ENCODE measurements around the gene STOX2.

STOX2 gene

DNA sequence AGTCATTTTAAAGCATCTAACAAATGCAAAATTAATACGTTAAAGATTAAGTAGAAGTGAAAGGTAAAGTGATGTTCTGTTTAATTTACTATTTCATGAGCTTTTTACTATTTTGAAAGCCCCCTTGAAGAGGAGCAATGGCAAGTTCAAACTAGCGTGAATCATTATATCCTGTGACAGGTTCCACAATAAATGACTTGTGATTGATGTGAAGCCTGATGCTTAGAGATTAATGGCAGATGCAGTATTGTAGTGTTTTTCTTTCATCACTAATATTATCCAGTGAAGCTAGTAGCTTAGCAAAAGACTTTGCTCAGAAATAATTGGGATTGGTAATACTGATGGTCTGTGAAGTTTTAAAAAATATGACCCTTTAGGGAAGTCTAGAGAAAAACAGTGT lies 57.3 kb downstream of the STOX2 start:
- no peak for TF ChIP-seq FOXM1 (IDR thresholded peaks at IDR 0.05; ENCODE audit: borderline replicate concordance, low read depth)
- TF ChIP-seq NFIC (IDR thresholded peaks at IDR 0.05), result no peak
- TF ChIP-seq CEBPB (IDR thresholded peaks at IDR 0.05), result no peak
- TF ChIP-seq, protein P1, sequence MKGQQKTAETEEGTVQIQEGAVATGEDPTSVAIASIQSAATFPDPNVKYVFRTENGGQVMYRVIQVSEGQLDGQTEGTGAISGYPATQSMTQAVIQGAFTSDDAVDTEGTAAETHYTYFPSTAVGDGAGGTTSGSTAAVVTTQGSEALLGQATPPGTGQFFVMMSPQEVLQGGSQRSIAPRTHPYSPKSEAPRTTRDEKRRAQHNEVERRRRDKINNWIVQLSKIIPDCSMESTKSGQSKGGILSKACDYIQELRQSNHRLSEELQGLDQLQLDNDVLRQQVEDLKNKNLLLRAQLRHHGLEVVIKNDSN (IDR thresholded peaks at IDR 0.05), result no peak
- no peak for TF ChIP-seq EP300 (IDR thresholded peaks at IDR 0.05; ENCODE audit: borderline replicate concordance)
- TF ChIP-seq CREB1 (IDR thresholded peaks at IDR 0.05; ENCODE audit: low read depth), result no peak
- TF ChIP-seq RAD21 (IDR thresholded peaks at IDR 0.05; ENCODE audit: low read depth), result no peak
- TF ChIP-seq TEAD4 (IDR thresholded peaks at IDR 0.05), result no peak
- TF ChIP-seq ZBTB7A (IDR thresholded peaks at IDR 0.05; ENCODE audit: low read depth), result no peak
- TF ChIP-seq, protein P2, sequence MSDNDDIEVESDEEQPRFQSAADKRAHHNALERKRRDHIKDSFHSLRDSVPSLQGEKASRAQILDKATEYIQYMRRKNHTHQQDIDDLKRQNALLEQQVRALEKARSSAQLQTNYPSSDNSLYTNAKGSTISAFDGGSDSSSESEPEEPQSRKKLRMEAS (IDR thresholded peaks at IDR 0.05), result no peak
- TF ChIP-seq EGR1 (IDR thresholded peaks at IDR 0.05), result no peak
- TF ChIP-seq REST (IDR thresholded peaks at IDR 0.05; ENCODE audit: low read depth), result no peak
- TF ChIP-seq YY1 (IDR thresholded peaks at IDR 0.05; ENCODE audit: low read depth), result no peak
- no peak for TF ChIP-seq TAF1 (IDR thresholded peaks at IDR 0.05; ENCODE audit: low read depth)

GRCh38 chr4:183966371-183966770 lies 61.3 kb downstream of the STOX2 start:
- no peak for TF ChIP-seq TAF1 (IDR thresholded peaks at IDR 0.05; ENCODE audit: low read depth)
- TF ChIP-seq, protein P2 (IDR thresholded peaks at IDR 0.05), result no peak
- TF ChIP-seq FOXM1 (IDR thresholded peaks at IDR 0.05; ENCODE audit: borderline replicate concordance, low read depth), result no peak
- no peak for TF ChIP-seq EGR1 (IDR thresholded peaks at IDR 0.05)
- no peak for TF ChIP-seq TEAD4 (IDR thresholded peaks at IDR 0.05)
- TF ChIP-seq, protein P1 (IDR thresholded peaks at IDR 0.05), result no peak
- TF ChIP-seq ZBTB7A (IDR thresholded peaks at IDR 0.05; ENCODE audit: low read depth), result no peak
- TF ChIP-seq EP300 (IDR thresholded peaks at IDR 0.05; ENCODE audit: borderline replicate concordance), result no peak
- no peak for TF ChIP-seq YY1 (IDR thresholded peaks at IDR 0.05; ENCODE audit: low read depth)
- TF ChIP-seq RAD21 (IDR thresholded peaks at IDR 0.05; ENCODE audit: low read depth), result no peak
- TF ChIP-seq NFIC (IDR thresholded peaks at IDR 0.05), result no peak
- TF ChIP-seq TCF12 (IDR thresholded peaks at IDR 0.05; ENCODE audit: low read depth), result no peak
- TF ChIP-seq REST (IDR thresholded peaks at IDR 0.05; ENCODE audit: low read depth), result no peak
- TF ChIP-seq CEBPB (IDR thresholded peaks at IDR 0.05), result no peak
- no peak for TF ChIP-seq CREB1 (IDR thresholded peaks at IDR 0.05; ENCODE audit: low read depth)

- no peak for TF ChIP-seq NFIC (IDR thresholded peaks at IDR 0.05)
- no peak for TF ChIP-seq FOXM1 (IDR thresholded peaks at IDR 0.05; ENCODE audit: borderline replicate concordance, low read depth)
- no peak for TF ChIP-seq RAD21 (IDR thresholded peaks at IDR 0.05; ENCODE audit: low read depth)
- TF ChIP-seq, protein P1 (IDR thresholded peaks at IDR 0.05), result no peak
- TF ChIP-seq CEBPB (IDR thresholded peaks at IDR 0.05), result no peak
- TF ChIP-seq, protein P2 (IDR thresholded peaks at IDR 0.05), result no peak
- TF ChIP-seq TEAD4 (IDR thresholded peaks at IDR 0.05), result no peak
- TF ChIP-seq EP300 (IDR thresholded peaks at IDR 0.05; ENCODE audit: borderline replicate concordance), result no peak
- TF ChIP-seq TAF1 (IDR thresholded peaks at IDR 0.05; ENCODE audit: low read depth), result no peak
- TF ChIP-seq REST (IDR thresholded peaks at IDR 0.05; ENCODE audit: low read depth), result no peak
Measured at GRCh38 chr4:183967266-183967665, 62.2 kb downstream of the STOX2 start.

- TF ChIP-seq TEAD4 (IDR thresholded peaks at IDR 0.05) (no peak), TAF1 (IDR thresholded peaks at IDR 0.05; ENCODE audit: low read depth) (no peak), FOXM1 (IDR thresholded peaks at IDR 0.05; ENCODE audit: borderline replicate concordance, low read depth) (no peak)
Measured at GRCh38 chr4:183968502-183968901, 63.4 kb downstream of the STOX2 start.

Data from Ishikawa (cell line).